Glutamatergic neuron (in vitro differentiated cells): ENCODE data around the gene TLX1. TPM values are rescaled to one million over a fixed set of nuclear protein-coding genes. Genes with fewer than 3 reads are reported as not detected.
A peak's percentile ranks its signal among the peaks of the same experiment; 100 is the strongest.

Source experiments
- DNase-seq: peaks from one replicate; pipeline ENCODE4 v3.0.0; 2022
- H3K27ac Mint-ChIP-seq: one replicate; pipeline ENCODE4 v1.8.0; 2020; ENCODE audit warnings: mild to moderate bottlenecking, mixed read lengths, inconsistent platforms; ENCODE audit not compliant: unreplicated experiment
- H3K27me3 Mint-ChIP-seq: one replicate; pipeline ENCODE4 v1.8.0; 2020; ENCODE audit warnings: mild to moderate bottlenecking, moderate library complexity, mixed read lengths, inconsistent platforms; ENCODE audit not compliant: unreplicated experiment
- H3K36me3 Mint-ChIP-seq: one replicate; pipeline ENCODE4 v1.8.0; 2020; ENCODE audit warnings: mild to moderate bottlenecking, mixed read lengths, inconsistent platforms; ENCODE audit not compliant: unreplicated experiment
- H3K4me1 Mint-ChIP-seq: one replicate; pipeline ENCODE4 v1.8.0; 2020; ENCODE audit warnings: mild to moderate bottlenecking, low read depth, mixed read lengths, inconsistent platforms; ENCODE audit not compliant: unreplicated experiment
- H3K4me3 Mint-ChIP-seq: one replicate; pipeline ENCODE4 v1.8.0; 2020; ENCODE audit warnings: mild to moderate bottlenecking, mixed read lengths, inconsistent platforms; ENCODE audit not compliant: unreplicated experiment
- H3K9me3 Mint-ChIP-seq: one replicate; pipeline ENCODE4 v1.8.0; 2020; ENCODE audit warnings: mild to moderate bottlenecking, moderate library complexity, mixed read lengths, inconsistent platforms; ENCODE audit not compliant: unreplicated experiment
- total RNA-seq: library from RNA; stranded (reverse); fragmentation: NEBNext Ultra II Directional; extraction: Animal tissue kit (Norgen Biotek cat#: 25700); gene quantifications from one replicate; pipeline ENCODE4 v1.2.1, GENCODE V29; 2021; ENCODE audit not compliant: unreplicated experiment
- TF ChIP-seq, protein P1 (sequence below): fragments of 200-600 bp; sonication (generic); IDR thresholded peaks from one replicate; pipeline ENCODE4 v1.5.0; 2021; ENCODE audit not compliant: partially characterized antibody, unreplicated experiment

TLX1 gene
- total RNA-seq, 1 donor from 2014 or later: 14.3 TPM

DNA sequence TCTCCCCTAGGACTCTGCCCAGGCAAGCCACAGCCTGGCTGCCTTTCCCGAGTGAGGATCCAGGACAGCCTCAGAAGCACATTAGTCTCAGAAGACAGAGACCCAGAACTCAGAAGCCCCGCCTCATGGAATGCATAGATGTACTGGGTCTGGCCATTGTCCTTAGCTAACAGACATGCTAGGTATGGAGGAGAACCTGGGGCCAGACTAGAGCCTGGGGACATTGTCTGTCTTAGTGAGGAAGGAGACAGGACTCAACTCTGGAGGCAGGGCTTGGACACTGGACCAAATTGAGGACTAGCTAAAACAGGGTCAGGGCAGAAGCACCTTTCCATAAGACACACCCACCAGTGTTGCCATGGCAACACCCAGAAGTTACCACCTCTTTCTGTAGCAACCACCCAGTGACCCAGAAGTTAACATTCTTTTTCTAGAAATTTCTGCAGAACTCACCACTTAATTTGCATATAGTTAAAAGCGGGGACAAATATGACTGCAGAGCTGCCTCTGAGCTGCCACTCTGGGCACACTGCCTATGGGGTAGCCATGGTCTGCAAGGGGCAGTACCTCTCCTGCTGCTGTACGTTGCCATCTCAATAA is 27.5 kb downstream of the TLX1 start:
- no peak overlapping the region for H3K27ac Mint-ChIP-seq
- peaks cover 4% of the 10 kb centered on the region for H3K27me3 Mint-ChIP-seq
- H3K9me3 Mint-ChIP-seq: peaks cover 4% of the 10 kb centered on the region
- no peaks in the 10 kb centered on the region for H3K36me3 Mint-ChIP-seq
- H3K4me1 Mint-ChIP-seq: peaks cover 1% of the 10 kb centered on the region
- H3K4me3 Mint-ChIP-seq: no peak overlapping the region
- DNase-seq: no peak
- TF ChIP-seq, protein P1, sequence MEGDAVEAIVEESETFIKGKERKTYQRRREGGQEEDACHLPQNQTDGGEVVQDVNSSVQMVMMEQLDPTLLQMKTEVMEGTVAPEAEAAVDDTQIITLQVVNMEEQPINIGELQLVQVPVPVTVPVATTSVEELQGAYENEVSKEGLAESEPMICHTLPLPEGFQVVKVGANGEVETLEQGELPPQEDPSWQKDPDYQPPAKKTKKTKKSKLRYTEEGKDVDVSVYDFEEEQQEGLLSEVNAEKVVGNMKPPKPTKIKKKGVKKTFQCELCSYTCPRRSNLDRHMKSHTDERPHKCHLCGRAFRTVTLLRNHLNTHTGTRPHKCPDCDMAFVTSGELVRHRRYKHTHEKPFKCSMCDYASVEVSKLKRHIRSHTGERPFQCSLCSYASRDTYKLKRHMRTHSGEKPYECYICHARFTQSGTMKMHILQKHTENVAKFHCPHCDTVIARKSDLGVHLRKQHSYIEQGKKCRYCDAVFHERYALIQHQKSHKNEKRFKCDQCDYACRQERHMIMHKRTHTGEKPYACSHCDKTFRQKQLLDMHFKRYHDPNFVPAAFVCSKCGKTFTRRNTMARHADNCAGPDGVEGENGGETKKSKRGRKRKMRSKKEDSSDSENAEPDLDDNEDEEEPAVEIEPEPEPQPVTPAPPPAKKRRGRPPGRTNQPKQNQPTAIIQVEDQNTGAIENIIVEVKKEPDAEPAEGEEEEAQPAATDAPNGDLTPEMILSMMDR: no peak

GRCh38 chr10:101161494-101162299 is 30.6 kb downstream of the TLX1 start:
- no peak overlapping the region for H3K4me3 Mint-ChIP-seq
- H3K27me3 Mint-ChIP-seq: peaks cover 4% of the 10 kb centered on the region
- peaks cover 4% of the 10 kb centered on the region for H3K9me3 Mint-ChIP-seq
- peak; percentile 71 for DNase-seq
- peaks cover 1% of the 10 kb centered on the region for H3K4me1 Mint-ChIP-seq
- H3K27ac Mint-ChIP-seq: no peak overlapping the region
- TF ChIP-seq, protein P1: peak; percentile 98
- no peaks in the 10 kb centered on the region for H3K36me3 Mint-ChIP-seq

DNA sequence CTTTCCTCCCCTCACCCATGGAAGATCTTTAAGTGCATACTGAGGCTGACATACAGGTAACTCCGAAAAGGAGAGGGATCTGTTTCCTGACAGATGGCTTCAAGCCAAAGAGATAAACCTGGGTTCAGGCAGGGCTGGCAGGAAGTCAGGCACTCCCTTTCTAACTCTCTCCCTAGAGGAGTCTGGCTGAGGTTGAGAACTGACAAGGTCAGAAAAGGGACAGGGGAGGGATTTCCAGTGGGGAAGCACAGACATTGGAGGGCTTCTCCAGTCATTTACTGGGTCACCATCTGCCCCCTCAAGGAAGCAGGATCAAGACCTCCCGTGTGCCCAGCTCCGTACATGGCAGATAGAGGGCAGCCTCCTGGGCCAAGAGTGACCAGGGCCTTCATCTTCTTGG is 31.6 kb downstream of the TLX1 start:
- peaks cover 5% of the 10 kb centered on the region for H3K9me3 Mint-ChIP-seq
- H3K27me3 Mint-ChIP-seq: peaks cover 4% of the 10 kb centered on the region
- TF ChIP-seq, protein P1: no peak
- peaks cover 1% of the 10 kb centered on the region for H3K4me1 Mint-ChIP-seq
- no peak overlapping the region for H3K27ac Mint-ChIP-seq
- DNase-seq: no peak
- H3K36me3 Mint-ChIP-seq: no peaks in the 10 kb centered on the region
- H3K4me3 Mint-ChIP-seq: no peak overlapping the region

DNA sequence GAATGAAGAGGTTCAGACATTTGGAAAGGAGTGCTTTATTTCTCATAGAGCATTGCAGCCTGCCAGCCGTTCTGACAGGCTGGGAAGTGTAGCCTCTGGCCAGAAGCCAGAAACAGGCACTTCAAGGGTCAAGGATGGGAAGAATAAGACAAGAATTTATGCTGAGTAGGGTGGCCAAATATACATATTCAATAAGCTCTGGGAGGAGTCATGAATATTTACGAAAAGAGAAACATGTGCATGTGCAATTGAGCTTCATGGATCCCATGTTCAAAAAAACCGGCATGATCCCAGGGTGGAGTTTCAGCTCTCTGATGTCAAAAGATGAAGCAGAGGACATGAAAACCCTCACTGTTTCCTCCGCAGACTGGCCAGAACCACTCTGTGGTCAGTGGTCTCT is 32.9 kb downstream of the TLX1 start:
- no peak for DNase-seq
- Mint-ChIP-seq H3K36me3 (peaks cover 3% of the 10 kb centered on the region), H3K27ac (no peak overlapping the region), H3K9me3 (peaks cover 6% of the 10 kb centered on the region), H3K27me3 (peaks cover 4% of the 10 kb centered on the region), H3K4me3 (no peak overlapping the region), H3K4me1 (peaks cover 1% of the 10 kb centered on the region)
- TF ChIP-seq, protein P1: no peak

- no peak for DNase-seq
- Mint-ChIP-seq H3K4me1 (peaks cover 1% of the 10 kb centered on the region), H3K36me3 (peaks cover 3% of the 10 kb centered on the region), H3K4me3 (no peak overlapping the region), H3K27me3 (peaks cover 6% of the 10 kb centered on the region), H3K27ac (no peak overlapping the region), H3K9me3 (peaks cover 3% of the 10 kb centered on the region)
- TF ChIP-seq, protein P1: no peak
Observed at GRCh38 chr10:101165736-101166135, 34.6 kb downstream of the TLX1 start.
